Activated naive CD8-positive, alpha-beta T cell treated with anti-CD3 and anti-CD28 coated beads, Interleukin-2, amount 50 U/mL, for 24 hours (primary cell): ENCODE measurements around the gene FECH.

ENCODE experiments used
- ATAC-seq: fragments of 150-1000 bp; cut with Tn5 transposase; one replicate; pipeline ENCODE4 v1.10.0; 2021
- DNase-seq: peaks from one replicate; pipeline ENCODE4 v3.0.0; 2021
- H3K27ac Mint-ChIP-seq: one replicate; pipeline ENCODE4 v1.8.0; 2021; ENCODE audit warnings: mild to moderate bottlenecking, mixed read lengths
- H3K27me3 Mint-ChIP-seq: one replicate; pipeline ENCODE4 v1.8.0; 2021; ENCODE audit warnings: mixed read lengths
- H3K36me3 Mint-ChIP-seq: one replicate; pipeline ENCODE4 v1.8.0; 2021; ENCODE audit warnings: low read depth, mixed read lengths
- H3K4me1 Mint-ChIP-seq: one replicate; pipeline ENCODE4 v1.8.0; 2021; ENCODE audit warnings: mixed read lengths
- H3K4me3 Mint-ChIP-seq: one replicate; pipeline ENCODE4 v1.8.0; 2021; ENCODE audit warnings: mild to moderate bottlenecking, moderate library complexity, mixed read lengths
- H3K9me3 Mint-ChIP-seq: one replicate; pipeline ENCODE4 v1.8.0; 2021; ENCODE audit warnings: mixed read lengths

The FECH gene

GRCh38 chr18:57589161-57589560 lies 2.7 kb upstream of the FECH start:
- no peaks in the 10 kb centered on the region for H3K27me3 Mint-ChIP-seq
- H3K27ac Mint-ChIP-seq, result no peak overlapping the region
- no peaks in the 10 kb centered on the region for H3K9me3 Mint-ChIP-seq
- peaks cover 1% of the 10 kb centered on the region for H3K36me3 Mint-ChIP-seq
- H3K4me3 Mint-ChIP-seq, result no peak overlapping the region
- ATAC-seq (no peak), DNase-seq (no peak)
- H3K4me1 Mint-ChIP-seq, result peaks cover 28% of the 10 kb centered on the region

GRCh38 chr18:57587098-57587661 lies 678 bp upstream of the FECH start:
- H3K9me3 Mint-ChIP-seq, result no peaks in the 10 kb centered on the region
- peak overlapping the region; percentile 78 for H3K27ac Mint-ChIP-seq
- H3K36me3 Mint-ChIP-seq, result peaks cover 6% of the 10 kb centered on the region
- H3K4me1 Mint-ChIP-seq, result peaks cover 25% of the 10 kb centered on the region
- ATAC-seq (no peak), DNase-seq (no peak)
- H3K27me3 Mint-ChIP-seq, result no peaks in the 10 kb centered on the region
- H3K4me3 Mint-ChIP-seq, result peak overlapping the region; percentile 83

- peaks cover 34% of the 10 kb centered on the region for H3K4me1 Mint-ChIP-seq
- H3K9me3 Mint-ChIP-seq, result no peaks in the 10 kb centered on the region
- H3K4me3 Mint-ChIP-seq, result peak overlapping the region; percentile 83
- H3K27ac Mint-ChIP-seq, result peak overlapping the region; percentile 56
- no peaks in the 10 kb centered on the region for H3K27me3 Mint-ChIP-seq
- DNase-seq, result no peak
- ATAC-seq, result peak; percentile 12
- H3K36me3 Mint-ChIP-seq, result peaks cover 5% of the 10 kb centered on the region
Measured at GRCh38 chr18:57585855-57586250, 649 bp downstream of the FECH start.

- H3K9me3 Mint-ChIP-seq, result no peaks in the 10 kb centered on the region
- peak overlapping the region; percentile 56 for H3K27ac Mint-ChIP-seq
Measured at GRCh38 chr18:57585421-57585820, 1.1 kb downstream of the FECH start.

GRCh38 chr18:57584444-57584843 lies 2.1 kb downstream of the FECH start:
- Mint-ChIP-seq H3K9me3 (no peaks in the 10 kb centered on the region), H3K27me3 (no peaks in the 10 kb centered on the region), H3K4me1 (peaks cover 42% of the 10 kb centered on the region), H3K36me3 (peaks cover 11% of the 10 kb centered on the region), H3K27ac (no peak overlapping the region), H3K4me3 (no peak overlapping the region)
- ATAC-seq (no peak), DNase-seq (no peak)

More at GRCh38 chr18:57585421-57585820, 1.1 kb downstream of the FECH start:
- ATAC-seq (no peak), DNase-seq (no peak)
- Mint-ChIP-seq H3K36me3 (peaks cover 5% of the 10 kb centered on the region), H3K27me3 (no peaks in the 10 kb centered on the region), H3K4me1 (peaks cover 37% of the 10 kb centered on the region), H3K4me3 (peak overlapping the region; percentile 83)

GRCh38 chr18:57583297-57583835 lies 3.1 kb downstream of the FECH start:
- no peak overlapping the region for H3K4me3 Mint-ChIP-seq
- no peaks in the 10 kb centered on the region for H3K9me3 Mint-ChIP-seq
- no peak overlapping the region for H3K27ac Mint-ChIP-seq
- ATAC-seq, result no peak
- H3K36me3 Mint-ChIP-seq, result peaks cover 13% of the 10 kb centered on the region
- H3K4me1 Mint-ChIP-seq, result peaks cover 42% of the 10 kb centered on the region
- DNase-seq, result no peak
- no peaks in the 10 kb centered on the region for H3K27me3 Mint-ChIP-seq

GRCh38 chr18:57581301-57581934 lies 5.1 kb downstream of the FECH start:
- no peak for ATAC-seq
- peaks cover 19% of the 10 kb centered on the region for H3K36me3 Mint-ChIP-seq
- DNase-seq, result no peak
- H3K4me3 Mint-ChIP-seq, result no peak overlapping the region
- H3K27me3 Mint-ChIP-seq, result no peaks in the 10 kb centered on the region
- H3K9me3 Mint-ChIP-seq, result no peaks in the 10 kb centered on the region
- H3K27ac Mint-ChIP-seq, result no peak overlapping the region
- peaks cover 38% of the 10 kb centered on the region for H3K4me1 Mint-ChIP-seq

GRCh38 chr18:57579934-57580333 lies 6.6 kb downstream of the FECH start:
- H3K27me3 Mint-ChIP-seq, result no peaks in the 10 kb centered on the region
- ATAC-seq, result peak; percentile 33

GRCh38 chr18:57576316-57576715 lies 10.2 kb downstream of the FECH start:
- Mint-ChIP-seq H3K36me3 (peaks cover 22% of the 10 kb centered on the region), H3K9me3 (no peaks in the 10 kb centered on the region), H3K4me3 (no peak overlapping the region), H3K4me1 (peaks cover 13% of the 10 kb centered on the region), H3K27me3 (no peaks in the 10 kb centered on the region), H3K27ac (no peak overlapping the region)
- DNase-seq (no peak), ATAC-seq (no peak)

More at GRCh38 chr18:57579934-57580333, 6.6 kb downstream of the FECH start:
- H3K27ac Mint-ChIP-seq, result no peak overlapping the region
- DNase-seq, result no peak
- H3K36me3 Mint-ChIP-seq, result peaks cover 22% of the 10 kb centered on the region
- H3K9me3 Mint-ChIP-seq, result no peaks in the 10 kb centered on the region
- no peak overlapping the region for H3K4me3 Mint-ChIP-seq
- peaks cover 26% of the 10 kb centered on the region for H3K4me1 Mint-ChIP-seq

GRCh38 chr18:57575542-57575941 lies 11.0 kb downstream of the FECH start:
- no peak overlapping the region for H3K4me3 Mint-ChIP-seq
- no peak overlapping the region for H3K27ac Mint-ChIP-seq
- no peaks in the 10 kb centered on the region for H3K9me3 Mint-ChIP-seq
- no peaks in the 10 kb centered on the region for H3K27me3 Mint-ChIP-seq
- peaks cover 22% of the 10 kb centered on the region for H3K36me3 Mint-ChIP-seq
- H3K4me1 Mint-ChIP-seq, result peaks cover 5% of the 10 kb centered on the region
- DNase-seq (no peak), ATAC-seq (no peak)

GRCh38 chr18:57574866-57575265 lies 11.6 kb downstream of the FECH start:
- Mint-ChIP-seq H3K27ac (no peak overlapping the region), H3K36me3 (peaks cover 23% of the 10 kb centered on the region), H3K27me3 (no peaks in the 10 kb centered on the region), H3K4me3 (no peak overlapping the region), H3K4me1 (peaks cover under 1% of the 10 kb centered on the region), H3K9me3 (no peaks in the 10 kb centered on the region)
- DNase-seq (no peak), ATAC-seq (no peak)

GRCh38 chr18:57570162-57570561 lies 16.3 kb downstream of the FECH start:
- no peaks in the 10 kb centered on the region for H3K9me3 Mint-ChIP-seq
- no peaks in the 10 kb centered on the region for H3K4me1 Mint-ChIP-seq
- ATAC-seq (no peak), DNase-seq (no peak)
- no peak overlapping the region for H3K4me3 Mint-ChIP-seq
- no peak overlapping the region for H3K27ac Mint-ChIP-seq
- H3K36me3 Mint-ChIP-seq, result peaks cover 19% of the 10 kb centered on the region
- no peaks in the 10 kb centered on the region for H3K27me3 Mint-ChIP-seq

GRCh38 chr18:57569133-57569532 lies 17.4 kb downstream of the FECH start:
- H3K9me3 Mint-ChIP-seq, result no peaks in the 10 kb centered on the region
- no peak for ATAC-seq
- no peaks in the 10 kb centered on the region for H3K4me1 Mint-ChIP-seq
- no peak overlapping the region for H3K4me3 Mint-ChIP-seq
- H3K36me3 Mint-ChIP-seq, result peaks cover 21% of the 10 kb centered on the region
- DNase-seq, result no peak
- H3K27me3 Mint-ChIP-seq, result no peaks in the 10 kb centered on the region
- no peak overlapping the region for H3K27ac Mint-ChIP-seq

- Mint-ChIP-seq H3K9me3 (no peaks in the 10 kb centered on the region), H3K4me3 (no peak overlapping the region), H3K27me3 (no peaks in the 10 kb centered on the region), H3K36me3 (peaks cover 14% of the 10 kb centered on the region), H3K27ac (no peak overlapping the region), H3K4me1 (no peaks in the 10 kb centered on the region)
- ATAC-seq, result no peak
- peak; percentile 16 for DNase-seq
Measured at GRCh38 chr18:57561728-57562423, 24.6 kb downstream of the FECH start.

- DNase-seq (no peak), ATAC-seq (no peak)
- H3K36me3 Mint-ChIP-seq, result peaks cover 16% of the 10 kb centered on the region
- no peaks in the 10 kb centered on the region for H3K9me3 Mint-ChIP-seq
- no peak overlapping the region for H3K27ac Mint-ChIP-seq
- H3K27me3 Mint-ChIP-seq, result no peaks in the 10 kb centered on the region
- no peaks in the 10 kb centered on the region for H3K4me1 Mint-ChIP-seq
- H3K4me3 Mint-ChIP-seq, result no peak overlapping the region
Measured at GRCh38 chr18:57561261-57561660, 25.2 kb downstream of the FECH start.
